ENCODE data around the gene SNX32.

DNA sequence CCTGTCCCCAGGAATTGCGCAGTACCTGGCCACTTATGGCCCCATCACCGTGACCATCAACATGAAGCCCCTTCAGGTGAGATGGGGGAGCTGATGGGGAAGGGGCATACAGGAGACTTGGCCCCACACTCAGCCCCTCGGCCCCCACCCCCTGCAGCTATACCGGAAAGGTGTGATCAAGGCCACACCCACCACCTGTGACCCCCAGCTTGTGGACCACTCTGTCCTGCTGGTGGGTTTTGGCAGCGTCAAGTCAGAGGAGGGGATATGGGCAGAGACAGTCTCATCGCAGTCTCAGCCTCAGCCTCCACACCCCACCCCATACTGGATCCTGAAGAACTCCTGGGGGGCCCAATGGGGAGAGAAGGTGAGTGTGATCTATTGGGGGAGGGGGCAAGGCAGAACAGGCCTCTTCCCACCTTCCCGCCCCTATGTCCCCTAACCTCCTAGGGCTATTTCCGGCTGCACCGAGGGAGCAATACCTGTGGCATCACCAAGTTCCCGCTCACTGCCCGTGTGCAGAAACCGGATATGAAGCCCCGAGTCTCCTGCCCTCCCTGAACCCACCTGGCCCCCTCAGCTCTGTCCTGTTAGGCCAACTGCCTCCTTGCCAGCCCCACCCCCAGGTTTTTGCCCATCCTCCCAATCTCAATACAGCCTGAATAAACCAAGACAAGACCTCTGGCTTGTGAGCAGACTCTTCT, 49.4 kb downstream of the SNX32 start:
- TF ChIP-seq GATA2 (IDR thresholded peaks at IDR 0.05; ENCODE audit: low read depth, low read length): no peak
- TF ChIP-seq GATA3 (IDR thresholded peaks at IDR 0.05; ENCODE audit: low read depth, low read length): no peak
